Epithelial cell of prostate (primary cell): ENCODE data around the gene ARHGAP8.
"Not testable (repeated sequence)": the region's sequence is repeated elsewhere in the genome, so short reads cannot be mapped to it uniquely, and the experiment has no call there.

Experiments used
- DNase-seq: peaks from one replicate; pipeline ENCODE4 v3.0.0-alpha.2; 2011; ENCODE audit warnings: low read depth, low spot score
- H3K27ac ChIP-seq: fragments of 450-650 bp; 2 replicates; pipeline ENCODE4 v1.5.1; 2017; ENCODE audit warnings: mild to moderate bottlenecking

Gene ARHGAP8

DNA sequence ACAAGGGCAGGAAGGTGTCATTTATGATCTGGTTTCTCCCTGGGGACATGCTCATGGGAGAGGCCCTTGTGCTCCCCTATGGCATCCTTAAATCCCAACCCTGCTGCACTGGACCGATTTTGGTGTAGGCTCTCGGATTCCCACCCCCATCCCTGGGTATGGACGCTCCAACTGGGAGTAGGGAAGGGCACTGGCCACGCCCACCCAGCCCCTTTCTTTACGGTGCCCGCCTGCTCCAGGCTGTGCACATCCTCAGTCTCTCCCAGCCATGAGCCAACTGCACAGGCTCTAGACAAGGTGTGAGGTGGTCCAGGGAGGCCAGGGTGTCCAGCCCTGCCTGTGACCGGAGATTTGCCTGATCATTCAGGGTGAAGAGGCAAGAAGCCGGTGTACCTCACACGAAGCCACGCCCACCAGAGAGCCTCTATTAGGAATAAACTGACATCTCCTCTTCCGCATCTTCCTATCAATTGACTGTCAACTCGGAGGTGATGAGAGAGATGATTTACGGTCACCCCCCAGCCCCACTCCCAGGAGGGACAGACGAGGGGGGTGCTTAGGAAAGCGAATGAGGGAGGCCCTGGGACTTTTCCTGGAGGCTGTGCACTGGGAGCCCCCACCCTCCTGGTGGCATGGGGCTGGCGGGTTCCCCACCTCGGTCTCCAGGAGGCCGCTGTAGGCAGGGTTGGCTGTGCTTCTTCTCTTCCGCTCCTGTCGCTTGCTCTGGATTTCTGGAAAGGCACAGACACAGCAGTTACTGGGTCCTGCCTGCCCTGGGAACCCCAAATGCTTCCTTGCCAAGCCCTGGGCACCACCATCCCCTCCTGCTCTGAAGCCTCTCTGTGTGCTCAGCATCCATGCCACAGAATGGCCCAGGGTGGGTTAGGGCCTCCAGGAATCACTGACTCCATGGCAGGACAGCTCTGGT lies 140.7 kb downstream of the ARHGAP8 start:
- no peak for DNase-seq
- no peak overlapping the region for H3K27ac ChIP-seq

DNA sequence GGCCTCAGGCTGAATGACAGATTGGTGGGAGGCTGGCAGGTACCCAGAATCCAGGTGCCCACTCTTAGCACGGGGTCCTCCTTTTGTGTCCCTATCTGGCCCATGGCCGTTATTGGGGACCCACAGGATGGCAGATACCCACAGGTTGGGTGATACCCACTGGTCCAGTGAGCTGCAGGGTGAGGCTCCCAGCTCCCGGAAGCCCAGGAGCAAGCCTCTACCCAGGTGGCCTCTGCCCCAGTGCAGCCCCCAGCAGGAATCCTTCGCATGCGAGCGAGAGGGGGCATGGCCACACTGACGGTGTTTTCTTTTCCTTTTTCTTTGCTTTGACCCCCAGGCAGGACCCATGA lies 141.3 kb downstream of the ARHGAP8 start:
- no peak overlapping the region for H3K27ac ChIP-seq
- DNase-seq, result no peak

GRCh38 chr22:44894321-44894720 lies 141.9 kb downstream of the ARHGAP8 start:
- no peak overlapping the region for H3K27ac ChIP-seq
- DNase-seq, result no peak

GRCh38 chr22:44894782-44895181 lies 142.4 kb downstream of the ARHGAP8 start:
- no peak overlapping the region for H3K27ac ChIP-seq
- no peak for DNase-seq

- DNase-seq, result no peak
- H3K27ac ChIP-seq, result no peak overlapping the region
Observed at GRCh38 chr22:44895296-44896055, 143.1 kb downstream of the ARHGAP8 start.

DNA sequence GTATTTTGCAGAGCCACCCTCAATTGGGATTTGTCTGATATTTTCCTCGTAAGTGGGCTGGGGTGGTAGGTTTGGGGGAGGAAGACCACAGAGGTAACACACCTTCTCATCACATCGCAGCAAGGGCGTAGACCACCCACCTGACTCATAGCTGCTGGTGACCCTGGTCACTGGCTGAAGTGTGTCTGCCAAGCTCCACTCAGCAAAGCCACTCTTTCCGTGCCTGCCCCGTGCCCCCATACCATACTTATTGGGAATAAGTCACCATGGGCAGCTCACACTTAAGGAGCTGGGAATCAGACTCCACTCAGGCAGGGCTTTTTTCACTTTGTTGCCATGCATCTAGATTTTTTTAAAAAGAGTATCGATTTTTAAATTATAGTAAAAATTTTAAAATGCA lies 145.9 kb downstream of the ARHGAP8 start:
- H3K27ac ChIP-seq, result no peak overlapping the region
- no peak for DNase-seq

DNA sequence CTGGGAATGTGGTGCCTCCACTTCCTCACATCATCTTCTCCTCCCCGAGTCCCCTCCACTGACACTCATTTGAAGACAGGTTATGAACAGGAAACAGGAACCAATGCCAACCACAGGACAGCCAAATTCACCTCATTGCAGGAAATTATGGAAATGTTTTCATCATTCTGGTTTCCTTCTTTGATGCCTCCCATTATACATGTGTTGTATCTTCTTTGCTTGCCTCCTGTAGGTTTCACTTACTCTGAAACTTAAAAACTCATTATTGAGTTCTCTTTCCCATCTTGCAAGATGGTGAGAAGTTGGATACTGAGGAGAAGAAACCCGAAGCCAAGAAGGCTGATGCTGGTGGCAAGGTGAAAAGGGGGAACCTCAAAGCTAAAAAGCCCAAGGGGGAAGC lies 148.9 kb downstream of the ARHGAP8 start:
- no peak overlapping the region for H3K27ac ChIP-seq
- DNase-seq, result no peak

DNA sequence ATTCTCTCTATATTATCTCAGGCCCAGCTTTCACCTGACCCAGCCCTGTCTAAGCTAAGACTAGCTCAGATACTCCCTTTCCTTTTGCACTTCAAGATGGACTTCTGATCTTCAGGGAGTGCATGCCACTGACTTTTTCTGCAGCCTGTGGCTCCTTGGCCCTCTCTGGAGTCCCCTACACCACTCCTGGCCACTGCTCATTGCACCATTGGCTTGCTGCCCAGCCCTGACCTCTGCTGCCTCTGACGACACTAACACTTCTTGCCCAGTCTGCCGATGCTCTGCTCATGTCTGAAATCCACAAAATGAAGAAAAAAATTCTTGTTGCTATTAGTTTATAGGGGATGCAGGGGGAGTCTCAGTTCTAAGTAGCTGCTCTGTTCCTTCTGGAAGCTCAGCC lies 150.8 kb downstream of the ARHGAP8 start:
- not testable (repeated sequence) for H3K27ac ChIP-seq, DNase-seq

DNA sequence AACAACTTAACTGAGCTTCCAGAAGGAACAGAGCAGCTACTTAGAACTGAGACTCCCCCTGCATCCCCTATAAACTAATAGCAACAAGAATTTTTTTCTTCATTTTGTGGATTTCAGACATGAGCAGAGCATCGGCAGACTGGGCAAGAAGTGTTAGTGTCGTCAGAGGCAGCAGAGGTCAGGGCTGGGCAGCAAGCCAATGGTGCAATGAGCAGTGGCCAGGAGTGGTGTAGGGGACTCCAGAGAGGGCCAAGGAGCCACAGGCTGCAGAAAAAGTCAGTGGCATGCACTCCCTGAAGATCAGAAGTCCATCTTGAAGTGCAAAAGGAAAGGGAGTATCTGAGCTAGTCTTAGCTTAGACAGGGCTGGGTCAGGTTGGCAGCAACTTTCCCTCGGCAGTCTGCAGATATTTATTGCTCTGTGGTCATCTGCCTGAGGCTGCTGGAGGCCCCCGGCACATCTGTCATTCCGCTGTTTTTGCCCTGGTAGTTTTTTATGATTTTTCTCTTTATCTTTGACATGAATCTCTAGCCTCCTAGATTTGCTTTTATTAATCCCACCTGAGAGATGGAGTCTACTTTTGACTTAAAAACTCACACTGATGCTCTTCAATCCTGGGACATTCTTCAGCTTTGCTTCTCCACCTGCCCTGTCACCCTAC lies 152.2 kb downstream of the ARHGAP8 start:
- H3K27ac ChIP-seq, DNase-seq: not testable (repeated sequence)

DNA sequence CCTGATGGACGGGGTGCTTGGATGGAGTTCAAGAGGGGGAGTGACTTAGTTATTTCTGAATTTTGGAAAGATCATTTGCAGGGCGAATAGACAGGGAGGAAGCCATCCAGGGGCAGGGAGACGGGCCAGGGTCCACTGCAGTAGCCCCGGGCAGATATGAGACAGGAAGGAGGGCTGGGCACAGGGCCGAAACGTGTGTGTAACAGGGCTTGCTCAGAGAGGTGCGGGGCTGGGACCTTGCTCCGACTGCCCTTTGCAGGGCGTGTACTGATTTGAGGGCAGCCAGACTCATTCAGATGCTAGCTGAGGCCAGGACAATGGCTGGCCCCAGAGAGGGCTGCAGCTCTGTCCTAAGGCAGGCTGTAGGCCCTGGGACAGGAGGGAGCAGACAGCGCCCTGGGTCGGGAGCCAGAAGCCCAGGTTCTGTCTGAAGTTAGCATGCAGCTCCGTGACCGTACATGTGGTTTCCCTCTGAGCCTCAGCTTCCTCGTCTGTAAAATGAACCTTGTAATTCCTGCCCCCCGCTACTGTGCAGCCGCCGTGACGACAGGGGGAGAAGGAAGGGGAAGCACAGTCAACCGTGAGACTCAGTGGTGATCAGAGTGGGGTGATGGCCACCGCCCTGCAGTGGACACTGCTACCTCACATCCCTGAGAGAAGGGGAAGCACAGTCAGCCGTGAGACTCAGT lies 154.0 kb downstream of the ARHGAP8 start:
- no peak overlapping the region for H3K27ac ChIP-seq
- DNase-seq, result no peak

DNA sequence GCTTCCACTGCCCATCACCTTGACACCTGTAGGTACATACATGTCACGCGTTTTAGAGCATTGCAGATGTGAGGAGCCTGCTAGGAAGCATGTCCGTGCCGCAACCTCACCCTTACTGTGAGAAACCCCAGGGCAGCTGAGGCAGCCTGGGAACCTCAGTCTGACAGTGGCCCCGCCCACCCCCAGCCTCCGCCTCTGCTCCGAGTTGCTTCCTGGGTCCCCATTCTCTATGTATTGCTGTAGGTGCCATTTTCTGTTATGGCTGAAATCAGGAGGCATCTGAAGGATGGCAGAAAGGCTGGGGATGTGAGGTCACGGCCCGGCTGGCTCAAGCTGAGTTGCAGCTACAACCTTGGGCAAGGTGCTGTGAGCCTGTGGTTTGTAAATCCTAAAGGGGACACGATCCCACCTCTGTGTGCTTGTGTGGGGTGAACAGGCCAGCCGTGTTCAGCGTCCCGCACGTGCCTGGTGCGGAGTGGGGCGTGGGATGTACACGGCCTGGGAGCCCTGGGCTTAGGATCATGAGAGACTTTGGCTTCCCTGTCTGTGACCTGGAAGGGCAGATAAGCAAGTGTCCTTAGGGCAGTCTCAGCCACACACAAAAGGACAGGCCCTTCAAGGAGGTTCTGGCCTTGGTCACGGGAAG lies 154.7 kb downstream of the ARHGAP8 start:
- H3K27ac ChIP-seq, result no peak overlapping the region
- DNase-seq, result no peak

- H3K27ac ChIP-seq, result no peak overlapping the region
- no peak for DNase-seq
Observed at GRCh38 chr22:44907765-44908737, 155.7 kb downstream of the ARHGAP8 start.

- no peak overlapping the region for H3K27ac ChIP-seq
- no peak for DNase-seq
Observed at GRCh38 chr22:44909241-44909640, 156.9 kb downstream of the ARHGAP8 start.
